HEK293 (cell line): ENCODE measurements around the gene PAPOLB.

ENCODE experiments used
- CTCF ChIA-PET: fragments of 350-600 bp; formaldehyde crosslinking; extraction: SDS; loops from one replicate; lab custom pipeline; 2021; ENCODE audit warnings: antibody characterized with exemption; lab: Yijun Ruan, JAX
- POLR2A ChIA-PET: fragments of 300-600 bp; formaldehyde crosslinking; extraction: SDS; loops from one replicate; lab custom pipeline; 2020; ENCODE audit warnings: antibody characterized with exemption, inconsistent platforms; lab: Yijun Ruan, JAX
- H3K27ac ChIP-seq: fragments of 200-500 bp; sonication (Bioruptor generic); 2 replicates; pipeline ENCODE4 v1.5.1; 2014; ENCODE audit warnings: low read depth, low read length, control low read depth, inconsistent platforms; ENCODE audit errors: extremely low read depth
- H3K36me3 ChIP-seq, 2 experiments: fragments of 200-500 bp in 1 of 2; sonication (Bioruptor generic) in 1 of 2; 1 replicate in 1 of 2; 2 replicates in 1 of 2; pipeline ENCODE4 v1.5.1; 2014 to 2017; ENCODE audit warnings: inconsistent platforms in 2 of 2, low read length in 2 of 2; ENCODE audit not compliant: control insufficient read depth in 2 of 2, insufficient read depth in 1 of 2
- H3K4me1 ChIP-seq: fragments of 200-500 bp; sonication (Bioruptor generic); 2 replicates; pipeline ENCODE4 v1.5.1; 2014; ENCODE audit warnings: mild to moderate bottlenecking, low read length, inconsistent platforms; ENCODE audit not compliant: control insufficient read depth, insufficient read depth
- H3K4me3 ChIP-seq: 2 replicates; pipeline ENCODE4 v1.5.1; 2011; ENCODE audit warnings: low read depth, mild to moderate bottlenecking, control low read depth, low read length, moderate library complexity
- H3K9me3 ChIP-seq: fragments of 200-500 bp; sonication (Bioruptor generic); 2 replicates; pipeline ENCODE4 v1.5.1; 2014; ENCODE audit warnings: low read depth, low read length, inconsistent platforms; ENCODE audit not compliant: control insufficient read depth, insufficient read depth
- GLIS1 ChIP-seq: fragments of 450-650 bp; formaldehyde crosslinking; IDR thresholded peaks from 2 replicates; pipeline ENCODE4 v1.5.1; 2016; ENCODE audit warnings: missing biosample characterization, missing genetic modification characterization
- KLF1 ChIP-seq: fragments of 450-650 bp; formaldehyde crosslinking; IDR thresholded peaks from 2 replicates; pipeline ENCODE4 v1.5.1; 2016; ENCODE audit warnings: missing biosample characterization, missing genetic modification characterization
- MYNN ChIP-seq: fragments of 450-650 bp; formaldehyde crosslinking; IDR thresholded peaks from 2 replicates; pipeline ENCODE4 v1.5.1; 2016; ENCODE audit warnings: missing biosample characterization, missing genetic modification characterization, borderline replicate concordance
- SALL2 ChIP-seq: fragments of 450-650 bp; formaldehyde crosslinking; IDR thresholded peaks from 2 replicates; pipeline ENCODE4 v1.5.0; 2017; ENCODE audit warnings: missing biosample characterization, mild to moderate bottlenecking, missing genetic modification characterization, borderline replicate concordance
- ZBTB6 ChIP-seq: fragments of 450-650 bp; formaldehyde crosslinking; IDR thresholded peaks from 2 replicates; pipeline ENCODE4 v1.5.1; 2017; ENCODE audit warnings: missing biosample characterization, missing genetic modification characterization
- ZNF133 ChIP-seq: fragments of 450-650 bp; formaldehyde crosslinking; IDR thresholded peaks from 2 replicates; pipeline ENCODE4 v1.5.1; 2016; ENCODE audit warnings: missing biosample characterization, missing genetic modification characterization
- ZNF157 ChIP-seq: fragments of 450-650 bp; formaldehyde crosslinking; IDR thresholded peaks from 2 replicates; pipeline ENCODE4 v1.5.1; 2016; ENCODE audit warnings: missing biosample characterization, missing genetic modification characterization
- ZNF175 ChIP-seq: fragments of 450-650 bp; formaldehyde crosslinking; IDR thresholded peaks from 2 replicates; pipeline ENCODE4 v1.5.1; 2016; ENCODE audit warnings: missing biosample characterization, missing genetic modification characterization
- ZNF26 ChIP-seq: fragments of 450-650 bp; formaldehyde crosslinking; IDR thresholded peaks from 2 replicates; pipeline ENCODE4 v1.5.1; 2016; ENCODE audit warnings: missing biosample characterization, missing genetic modification characterization
- ZNF366 ChIP-seq: fragments of 450-650 bp; formaldehyde crosslinking; conservative IDR thresholded peaks from 2 replicates; pipeline ENCODE4 v1.5.1; 2016; ENCODE audit warnings: missing biosample characterization, missing genetic modification characterization
- ZNF391 ChIP-seq: fragments of 450-650 bp; formaldehyde crosslinking; IDR thresholded peaks from 2 replicates; pipeline ENCODE4 v1.5.1; 2016; ENCODE audit warnings: low read depth, missing biosample characterization, missing genetic modification characterization, borderline replicate concordance
- ZNF423 ChIP-seq: fragments of 450-650 bp; formaldehyde crosslinking; IDR thresholded peaks from 2 replicates; pipeline ENCODE4 v1.5.1; 2016; ENCODE audit warnings: missing biosample characterization, missing genetic modification characterization
- ZNF558 ChIP-seq: fragments of 450-650 bp; formaldehyde crosslinking; IDR thresholded peaks from 2 replicates; pipeline ENCODE4 v1.5.1; 2016; ENCODE audit warnings: missing biosample characterization, missing genetic modification characterization
- ZNF660 ChIP-seq: fragments of 450-650 bp; IDR thresholded peaks from 2 replicates; pipeline ENCODE4 v1.5.1; 2018; ENCODE audit warnings: missing biosample characterization, mild to moderate bottlenecking, missing genetic modification characterization
- ZSCAN4 ChIP-seq: fragments of 450-650 bp; formaldehyde crosslinking; IDR thresholded peaks from 2 replicates; pipeline ENCODE4 v1.5.1; 2017; ENCODE audit warnings: missing biosample characterization, missing genetic modification characterization
- TF ChIP-seq, protein P1 (sequence below): fragments of 450-650 bp; formaldehyde crosslinking; conservative IDR thresholded peaks from 2 replicates; pipeline ENCODE4 v1.5.1; 2016; ENCODE audit warnings: low read depth, missing biosample characterization, missing genetic modification characterization

Gene PAPOLB

DNA sequence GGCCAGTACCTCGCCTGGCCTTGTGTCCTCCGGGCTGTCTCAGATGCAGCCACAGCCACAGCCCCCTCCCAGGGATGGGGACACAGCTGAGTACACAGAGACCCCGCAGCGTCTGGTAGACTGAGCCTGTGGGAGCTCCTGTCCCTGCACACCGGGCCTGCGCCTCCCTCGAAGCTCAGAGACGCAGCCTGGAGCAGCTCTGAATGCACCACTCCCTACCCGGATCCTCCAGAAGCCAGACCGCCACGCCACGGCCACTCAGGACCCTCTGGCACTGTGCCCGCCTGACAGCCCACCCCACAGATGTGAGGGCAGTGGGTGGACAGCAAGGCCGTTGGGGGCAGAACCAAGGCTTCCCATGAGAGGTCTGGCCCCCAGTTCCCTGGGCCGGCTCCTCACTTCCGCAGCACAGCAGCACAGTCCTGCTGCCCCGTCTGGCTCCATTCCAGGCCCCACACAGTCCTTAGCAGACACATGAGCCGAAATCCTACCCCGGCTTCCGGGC is 40.8 kb downstream of the PAPOLB start:
- CTCF ChIA-PET: no interaction called here
- Histone ChIP-seq H3K27ac (no peak overlapping the region), H3K4me3 (no peak overlapping the region)

DNA sequence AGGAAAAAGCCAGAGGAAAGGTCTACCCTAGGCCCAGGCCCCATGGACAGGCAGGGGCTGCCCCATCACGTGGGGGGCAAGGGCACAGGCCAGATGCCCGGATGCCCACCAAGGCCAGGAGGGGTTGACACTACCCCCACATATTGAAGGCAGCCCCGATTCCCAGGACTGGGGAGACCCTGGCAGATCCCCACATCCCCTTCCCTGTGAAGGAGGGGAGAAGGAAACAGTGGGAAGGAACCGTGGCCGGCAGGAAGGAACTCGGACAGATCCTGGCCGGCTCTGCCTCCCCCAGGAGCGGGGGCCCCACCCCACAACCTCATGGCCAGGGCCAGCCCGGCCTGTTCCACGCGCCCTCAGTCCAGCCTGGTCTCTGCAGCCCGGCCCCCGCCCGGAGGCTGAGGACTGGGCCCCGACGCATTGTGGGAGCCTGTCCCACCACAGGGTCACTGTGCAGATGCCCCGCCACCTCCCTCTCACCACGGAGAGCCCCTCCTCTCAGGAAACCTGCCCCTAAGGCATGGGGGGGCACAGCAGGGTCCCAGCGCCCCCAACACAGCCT is 41.3 kb downstream of the PAPOLB start:
- ChIA-PET CTCF (interaction anchor here (1.3 kb wide), 1 partner anchor 10 kb away, joined by 3 read pairs; no protein-coding TSS in a partner anchor), POLR2A (no interaction called here)
- no peak overlapping the region for H3K4me3 ChIP-seq
- H3K36me3 ChIP-seq: no peaks in the 10 kb centered on the region
- H3K9me3 ChIP-seq: no peaks in the 10 kb centered on the region
- H3K27ac ChIP-seq: no peak overlapping the region
- no peaks in the 10 kb centered on the region for H3K4me1 ChIP-seq
- TF ChIP-seq ZSCAN4 (tag by site-specific recombination) (no peak), ZNF175 (no peak)

More for the DNA sequence above, 40.8 kb downstream of the PAPOLB start:
- no peaks in the 10 kb centered on the region for H3K4me1 ChIP-seq
- no peaks in the 10 kb centered on the region for H3K9me3 ChIP-seq
- H3K36me3 ChIP-seq: no peaks in the 10 kb centered on the region
- POLR2A ChIA-PET: no interaction called here
- TF ChIP-seq ZNF366 (tag by site-specific recombination) (no peak), ZNF660 (tag by site-specific recombination) (no peak), ZNF26 (tag by site-specific recombination) (no peak), ZNF133 (tag by site-specific recombination) (no peak), ZBTB6 (tag by site-specific recombination) (no peak), SALL2 (tag by site-specific recombination) (no peak), MYNN (no peak), ZNF423 (tag by site-specific recombination) (no peak), GLIS1 (tag by site-specific recombination) (no peak), ZNF157 (no peak), KLF1 (tag by site-specific recombination) (no peak), ZNF558 (no peak), ZNF391 (tag by site-specific recombination) (no peak)
- TF ChIP-seq, protein P1, sequence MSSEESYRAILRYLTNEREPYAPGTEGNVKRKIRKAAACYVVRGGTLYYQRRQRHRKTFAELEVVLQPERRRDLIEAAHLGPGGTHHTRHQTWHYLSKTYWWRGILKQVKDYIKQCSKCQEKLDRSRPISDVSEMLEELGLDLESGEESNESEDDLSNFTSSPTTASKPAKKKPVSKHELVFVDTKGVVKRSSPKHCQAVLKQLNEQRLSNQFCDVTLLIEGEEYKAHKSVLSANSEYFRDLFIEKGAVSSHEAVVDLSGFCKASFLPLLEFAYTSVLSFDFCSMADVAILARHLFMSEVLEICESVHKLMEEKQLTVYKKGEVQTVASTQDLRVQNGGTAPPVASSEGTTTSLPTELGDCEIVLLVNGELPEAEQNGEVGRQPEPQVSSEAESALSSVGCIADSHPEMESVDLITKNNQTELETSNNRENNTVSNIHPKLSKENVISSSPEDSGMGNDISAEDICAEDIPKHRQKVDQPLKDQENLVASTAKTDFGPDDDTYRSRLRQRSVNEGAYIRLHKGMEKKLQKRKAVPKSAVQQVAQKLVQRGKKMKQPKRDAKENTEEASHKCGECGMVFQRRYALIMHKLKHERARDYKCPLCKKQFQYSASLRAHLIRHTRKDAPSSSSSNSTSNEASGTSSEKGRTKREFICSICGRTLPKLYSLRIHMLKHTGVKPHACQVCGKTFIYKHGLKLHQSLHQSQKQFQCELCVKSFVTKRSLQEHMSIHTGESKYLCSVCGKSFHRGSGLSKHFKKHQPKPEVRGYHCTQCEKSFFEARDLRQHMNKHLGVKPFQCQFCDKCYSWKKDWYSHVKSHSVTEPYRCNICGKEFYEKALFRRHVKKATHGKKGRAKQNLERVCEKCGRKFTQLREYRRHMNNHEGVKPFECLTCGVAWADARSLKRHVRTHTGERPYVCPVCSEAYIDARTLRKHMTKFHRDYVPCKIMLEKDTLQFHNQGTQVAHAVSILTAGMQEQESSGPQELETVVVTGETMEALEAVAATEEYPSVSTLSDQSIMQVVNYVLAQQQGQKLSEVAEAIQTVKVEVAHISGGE (tag by site-specific recombination): no peak
